ENCODE results near the gene GLOD4.
A peak's percentile ranks its signal among the peaks of the same experiment; 100 is the strongest.
"Not testable (repeated sequence)": the region's sequence is repeated elsewhere in the genome, so short reads cannot be mapped to it uniquely, and the experiment has no call there.

The GLOD4 gene, protein sequence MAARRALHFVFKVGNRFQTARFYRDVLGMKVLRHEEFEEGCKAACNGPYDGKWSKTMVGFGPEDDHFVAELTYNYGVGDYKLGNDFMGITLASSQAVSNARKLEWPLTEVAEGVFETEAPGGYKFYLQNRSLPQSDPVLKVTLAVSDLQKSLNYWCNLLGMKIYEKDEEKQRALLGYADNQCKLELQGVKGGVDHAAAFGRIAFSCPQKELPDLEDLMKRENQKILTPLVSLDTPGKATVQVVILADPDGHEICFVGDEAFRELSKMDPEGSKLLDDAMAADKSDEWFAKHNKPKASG

DNA sequence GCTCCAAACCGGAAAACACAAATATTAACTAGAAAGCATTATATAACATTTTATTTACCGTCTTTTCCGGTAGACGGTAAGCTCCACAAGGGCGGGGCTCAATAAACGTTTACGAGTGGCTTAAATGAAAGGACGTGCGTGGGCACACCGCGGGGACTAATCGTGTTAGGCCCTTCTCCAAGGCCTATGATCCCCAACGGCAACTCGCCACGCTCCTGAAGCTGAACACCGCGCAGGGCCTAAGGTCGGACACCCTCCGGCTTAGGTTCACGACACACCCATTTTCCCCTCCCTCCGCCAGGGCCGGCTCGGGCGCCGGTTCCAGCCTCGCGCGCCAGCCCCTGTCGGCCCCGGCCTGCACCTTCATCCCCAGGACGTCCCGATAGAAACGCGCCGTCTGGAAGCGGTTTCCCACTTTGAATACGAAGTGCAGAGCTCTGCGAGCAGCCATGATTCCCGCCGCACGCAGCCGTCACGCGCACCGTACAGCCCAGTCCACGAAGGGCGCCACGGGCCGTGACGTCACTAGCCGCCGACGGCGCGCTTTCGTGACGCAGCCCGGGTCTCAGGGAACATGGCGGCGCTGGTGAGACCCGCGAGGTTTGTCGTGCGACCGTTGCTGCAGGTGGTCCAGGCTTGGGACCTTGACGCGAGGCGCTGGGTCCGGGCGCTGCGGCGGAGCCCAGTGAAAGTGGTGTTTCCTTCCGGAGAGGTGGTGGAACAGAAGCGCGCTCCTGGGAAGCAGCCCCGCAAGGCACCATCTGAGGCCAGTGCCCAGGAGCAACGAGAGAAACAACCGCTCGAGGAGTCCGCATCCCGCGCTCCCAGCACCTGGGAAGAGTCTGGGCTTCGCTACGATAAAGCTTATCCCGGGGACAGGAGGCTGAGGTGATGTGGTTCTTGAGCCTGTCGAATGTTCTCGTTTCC, at the start of gene GLOD4, which contains the start of gene MRM3:
Gene GLOD4, minus strand, starts transcription at position 476 of the 927 bp plus-strand sequence. Its CDS starts 25 bp downstream, at position 451.
Gene MRM3, plus strand, starts transcription at position 549 of the 927 bp plus-strand sequence. Its CDS starts 26 bp downstream, at position 575.
- DNase-seq (ENCODE audit: low read depth), result peak; percentile 23

DNA sequence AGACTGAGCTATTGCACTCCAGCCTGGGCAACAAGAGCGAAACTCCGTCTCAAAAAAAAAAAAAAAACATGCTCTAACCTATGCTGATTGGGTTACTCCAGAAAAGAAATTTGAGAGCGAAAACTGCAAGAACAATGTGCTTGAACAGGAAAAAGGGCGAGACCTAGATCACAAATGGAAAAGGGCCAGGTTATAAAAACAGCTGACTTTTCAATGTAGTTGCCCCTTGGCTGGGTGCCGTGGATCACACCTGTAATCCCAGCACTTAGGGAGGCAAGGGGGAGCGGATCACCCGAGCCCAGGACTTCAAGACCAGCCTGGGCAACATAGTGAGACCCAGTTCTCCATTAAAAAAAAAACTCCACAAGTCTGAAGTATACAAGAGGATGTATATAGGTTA, 48.9 kb upstream of the GLOD4 start:
- DNase-seq (ENCODE audit: low read depth), result no peak

DNA sequence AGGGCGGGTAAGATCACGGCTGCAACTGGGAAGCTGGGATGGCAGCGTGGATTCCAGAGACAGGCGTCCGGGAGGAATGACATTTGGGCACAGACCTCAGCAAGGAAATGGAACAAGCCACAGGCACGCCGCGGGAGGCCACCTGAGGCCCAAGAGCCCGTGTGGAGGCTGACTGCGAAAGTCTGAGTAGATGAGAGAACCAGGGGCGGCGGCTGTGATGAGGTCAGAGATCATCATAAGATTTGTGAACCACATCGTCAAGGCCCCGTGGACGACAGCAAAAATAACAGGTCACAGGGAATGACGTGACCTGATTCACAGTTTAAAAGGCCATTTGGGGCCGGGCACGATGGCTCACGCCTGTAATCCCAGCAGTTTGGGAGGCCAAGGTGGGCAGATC, 48.3 kb upstream of the GLOD4 start:
- DNase-seq (ENCODE audit: low read depth), result no peak

DNA sequence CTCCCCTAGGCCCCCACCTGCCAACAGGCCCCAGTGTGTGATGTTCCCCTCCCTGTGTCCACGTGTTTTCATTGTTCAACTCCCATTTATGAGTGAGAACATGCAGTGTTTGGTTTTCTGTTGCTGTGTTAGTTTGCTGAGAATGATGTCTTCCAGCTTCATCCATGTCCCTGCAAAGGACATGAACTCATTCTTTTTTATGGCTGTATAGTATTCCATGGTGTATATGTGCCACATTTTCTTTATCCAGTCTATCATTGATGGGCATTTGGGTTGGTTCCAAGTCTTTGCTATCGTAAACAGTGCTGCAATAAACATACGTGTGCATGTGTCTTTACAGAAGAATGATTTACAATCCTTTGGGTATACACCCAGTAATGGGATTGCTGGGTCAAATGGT, 47.5 kb upstream of the GLOD4 start:
- DNase-seq (ENCODE audit: low read depth), result not testable (repeated sequence)

DNA sequence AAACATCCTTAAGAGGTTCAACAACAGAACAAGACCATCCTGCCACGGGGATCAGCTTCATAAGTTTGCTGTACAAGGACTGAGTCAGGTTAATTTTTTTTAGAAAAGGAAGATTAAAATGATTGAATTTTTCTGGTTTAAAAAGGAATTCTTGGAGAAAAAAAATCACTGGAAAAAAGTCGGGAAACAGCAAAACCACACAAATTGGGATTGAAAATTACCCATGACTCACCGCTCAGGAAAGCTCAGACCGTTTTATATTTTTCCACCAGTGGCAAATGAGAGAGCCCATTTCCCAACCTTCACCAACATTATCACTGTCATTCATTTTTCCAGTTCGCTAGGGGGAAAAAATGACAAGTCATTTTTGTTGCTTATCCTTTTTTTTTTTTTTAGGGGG, 46.7 kb upstream of the GLOD4 start:
- DNase-seq (ENCODE audit: low read depth), result no peak

DNA sequence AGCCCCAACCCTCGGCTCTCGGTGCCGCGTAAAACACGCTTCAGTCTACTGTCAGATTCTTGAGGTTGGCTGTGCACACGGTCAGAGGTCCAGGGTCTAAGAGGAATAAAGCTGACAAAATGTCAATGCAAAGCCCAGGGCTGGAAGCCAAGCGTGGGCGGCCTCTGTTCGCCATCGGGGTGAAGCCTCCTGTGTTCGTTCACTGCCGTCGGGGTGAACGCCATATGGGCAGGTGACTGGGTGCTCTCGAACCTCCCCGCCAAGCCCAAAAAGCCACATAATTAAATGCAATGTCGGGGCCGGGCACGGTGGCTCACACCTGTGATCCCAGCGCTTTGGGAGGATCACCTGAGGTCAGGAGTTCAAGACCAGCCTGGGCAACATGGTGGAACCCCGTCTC, 44.7 kb upstream of the GLOD4 start:
- no peak for DNase-seq (ENCODE audit: low read depth)

DNA sequence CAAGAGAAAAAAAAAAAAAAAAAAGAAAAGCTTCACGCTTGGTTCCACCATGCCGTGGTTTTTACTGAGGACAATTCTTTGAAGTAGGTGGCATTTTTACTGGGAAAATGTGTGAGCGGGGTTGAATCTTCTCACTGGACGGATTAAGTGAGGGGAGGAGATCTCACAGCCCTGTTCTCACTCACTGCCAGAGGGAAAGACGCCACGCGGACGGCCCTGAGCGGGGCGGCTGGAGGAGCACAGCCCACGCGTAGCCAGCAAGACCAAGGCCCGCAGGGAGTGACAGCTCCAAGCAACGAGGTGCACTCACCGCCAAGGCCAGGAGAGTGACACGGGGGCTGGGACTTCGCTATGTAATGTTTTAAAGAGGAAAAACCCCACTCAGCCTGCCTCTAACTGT, 43.1 kb upstream of the GLOD4 start:
- DNase-seq (ENCODE audit: low read depth), result no peak

DNA sequence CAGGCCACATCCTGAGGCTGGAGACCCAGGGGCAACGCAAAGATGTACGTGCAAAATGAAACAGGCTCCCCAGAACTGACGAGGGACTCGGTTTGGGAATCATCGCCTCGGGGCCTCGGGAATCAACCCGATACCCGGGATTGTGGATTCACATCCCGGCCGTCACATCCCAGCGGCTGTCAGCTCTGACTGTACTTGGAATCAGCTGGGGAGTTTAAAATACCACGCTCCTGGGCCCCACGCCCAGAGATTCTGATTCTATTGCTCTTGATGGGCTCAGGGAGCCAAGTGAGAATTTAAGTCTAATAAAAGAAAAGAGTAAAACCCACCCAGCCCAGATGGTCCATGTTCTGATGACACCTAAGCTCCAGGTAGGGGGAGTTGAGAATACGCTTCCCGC, 42.3 kb upstream of the GLOD4 start:
- no peak for DNase-seq (ENCODE audit: low read depth)

DNA sequence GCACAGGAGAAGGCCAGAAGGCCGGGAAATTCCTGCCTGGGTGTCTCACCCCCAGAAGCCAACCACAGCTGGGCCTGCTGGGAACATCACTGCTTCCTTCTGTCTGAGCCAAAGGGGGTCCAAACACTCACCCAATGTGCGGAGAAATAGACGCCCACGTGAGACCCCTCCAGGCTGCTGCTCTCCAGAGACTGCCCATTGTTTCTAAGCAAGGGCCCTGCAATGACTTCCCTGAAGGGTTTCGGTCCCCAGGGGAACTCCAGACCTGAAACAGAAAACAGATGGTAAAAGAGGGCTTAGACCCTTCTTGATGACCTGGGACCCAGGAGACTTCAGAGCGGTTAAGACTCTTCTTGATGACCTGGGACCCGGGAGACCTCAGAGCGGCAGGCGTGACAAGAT, 41.4 kb upstream of the GLOD4 start:
- no peak for DNase-seq (ENCODE audit: low read depth)

DNA sequence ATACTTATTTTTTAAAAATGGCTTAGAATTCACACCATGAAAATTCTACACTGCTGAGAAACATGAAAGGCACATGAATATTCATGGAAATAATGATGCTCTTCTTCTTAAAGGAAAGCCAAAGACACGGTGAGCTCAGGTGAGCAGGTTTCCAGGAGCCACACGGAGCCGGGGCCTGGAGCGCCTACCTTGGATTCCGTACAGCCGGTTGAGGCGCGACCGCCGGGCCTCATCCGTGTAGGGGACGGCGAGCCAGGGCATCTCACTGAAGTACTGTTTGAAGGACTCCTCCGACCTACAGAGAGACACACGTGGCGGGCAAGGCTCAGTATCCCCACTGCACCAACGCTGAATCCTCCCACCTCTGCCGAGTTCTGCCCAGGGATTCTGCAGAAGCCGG, 37.2 kb upstream of the GLOD4 start:
- no peak for DNase-seq (ENCODE audit: low read depth)

DNA sequence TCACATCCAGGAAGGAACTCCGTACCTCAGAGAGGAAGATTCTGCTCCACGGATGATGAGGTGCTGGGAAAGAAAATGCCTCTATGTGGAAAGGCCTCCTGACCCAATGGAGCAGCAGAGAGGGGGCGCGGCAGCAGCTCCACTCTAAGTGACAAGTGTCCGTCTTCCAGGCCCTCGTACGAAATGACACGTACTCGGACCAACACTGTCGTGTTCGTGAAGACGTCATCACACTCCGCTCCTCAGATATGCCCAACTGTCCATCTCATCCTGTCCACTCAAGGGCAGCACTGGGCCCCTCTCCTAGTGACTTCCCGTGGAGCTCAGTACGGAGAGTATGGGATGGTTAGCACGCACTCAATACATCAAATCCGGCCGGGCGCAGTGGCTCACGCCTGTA, 32.3 kb upstream of the GLOD4 start:
- DNase-seq (ENCODE audit: low read depth), result no peak

DNA sequence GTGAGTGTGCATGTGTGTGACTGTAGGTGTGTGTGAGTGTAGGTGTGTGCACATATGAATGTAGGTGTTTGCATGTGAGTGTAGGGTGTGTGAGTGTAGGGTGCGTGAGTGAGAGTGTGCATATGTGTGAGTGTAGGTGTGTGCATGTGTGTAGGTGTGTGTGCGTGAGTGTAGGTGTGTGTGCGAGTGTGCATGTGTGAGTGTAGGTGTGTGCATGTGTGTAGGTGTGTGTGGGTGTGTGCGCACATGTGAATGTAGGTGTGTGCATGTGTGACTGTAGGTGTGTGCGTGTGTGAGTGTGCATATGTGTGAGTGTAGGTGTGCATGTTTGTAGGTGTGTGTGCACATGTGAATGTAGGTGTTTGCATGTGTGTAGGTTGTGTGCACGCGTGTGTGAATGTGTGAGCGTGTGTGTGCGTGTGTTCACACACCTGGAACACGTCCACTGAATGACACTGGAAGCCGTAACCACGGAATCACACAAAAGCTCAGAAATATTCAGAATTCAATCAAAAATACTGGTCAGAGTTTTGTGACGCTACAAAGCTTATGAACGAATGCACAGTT, 30.6 kb upstream of the GLOD4 start:
- DNase-seq (ENCODE audit: low read depth), result no peak

DNA sequence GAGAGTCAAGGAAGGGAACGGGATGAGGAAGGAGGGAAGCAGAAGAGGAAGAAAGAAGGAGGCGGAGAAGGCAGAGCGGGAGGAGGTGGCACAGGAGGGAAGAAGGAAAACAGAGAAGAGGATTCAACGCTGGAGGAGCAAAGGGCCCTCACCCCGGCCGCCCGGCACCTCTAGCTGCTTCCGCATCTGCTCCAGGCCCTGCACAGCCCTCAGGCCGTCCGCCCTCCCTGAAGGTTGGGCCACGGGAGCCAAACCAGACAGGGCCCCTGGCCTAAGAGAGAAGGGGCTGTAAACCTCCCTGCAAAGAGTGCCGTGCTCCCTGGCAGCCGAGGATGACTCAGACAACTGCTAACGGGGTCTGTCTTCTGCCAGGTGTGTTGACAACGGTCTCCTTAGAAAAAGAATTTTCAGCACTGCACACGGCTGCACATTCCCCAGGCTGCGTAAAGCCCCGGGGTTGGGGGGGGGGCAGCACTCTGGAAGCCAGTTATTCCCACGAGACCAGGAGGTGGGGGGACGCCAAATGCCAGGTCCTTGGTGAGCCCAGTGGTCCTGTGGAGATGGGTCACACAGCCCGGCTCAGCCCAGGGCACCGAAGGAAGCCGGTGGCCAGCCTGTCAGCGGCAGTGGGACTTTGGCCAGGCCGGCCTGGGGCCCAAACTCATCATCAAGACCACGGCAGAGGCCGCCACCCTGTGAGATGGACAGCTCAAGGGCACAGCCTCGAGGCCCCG, 29.1 kb upstream of the GLOD4 start:
- no peak for DNase-seq (ENCODE audit: low read depth)

DNA sequence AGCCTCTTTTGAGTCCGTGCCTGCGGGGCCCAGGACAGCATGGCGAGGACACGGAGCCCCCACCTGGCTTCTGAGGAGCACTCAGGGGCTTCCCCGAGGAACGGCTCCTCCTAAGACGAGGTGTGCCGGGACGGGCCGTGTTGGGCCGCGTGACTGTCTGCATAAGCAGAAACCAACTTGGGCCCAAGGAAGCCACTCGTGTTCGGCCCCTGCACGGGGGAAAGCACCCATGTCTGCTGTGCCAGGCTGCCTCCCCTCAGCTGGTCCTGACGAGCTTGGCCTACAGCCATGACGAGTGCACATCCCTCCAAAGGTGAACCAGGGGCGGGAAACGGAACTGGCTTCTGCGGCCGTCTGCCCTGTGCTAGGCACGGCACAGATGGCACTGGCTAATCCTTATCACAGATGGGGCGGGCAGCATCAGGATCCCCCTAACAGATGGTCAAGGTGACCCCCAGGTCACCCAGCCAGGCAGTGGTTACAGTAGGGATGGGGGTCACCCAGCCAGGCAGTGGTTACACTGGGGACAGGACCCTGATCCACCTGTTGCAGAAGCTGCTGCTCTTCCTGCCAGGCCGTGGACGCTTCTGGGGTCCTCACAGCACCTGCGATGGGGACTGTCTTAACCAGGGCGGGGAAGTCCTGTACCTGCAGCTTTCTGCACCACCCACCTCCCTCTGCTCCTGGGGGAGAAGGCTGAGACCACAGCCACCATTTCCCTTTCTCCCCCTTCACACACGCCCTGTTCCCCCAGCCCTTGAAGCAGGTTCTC, 25.6 kb upstream of the GLOD4 start:
- DNase-seq (ENCODE audit: low read depth), result no peak

DNA sequence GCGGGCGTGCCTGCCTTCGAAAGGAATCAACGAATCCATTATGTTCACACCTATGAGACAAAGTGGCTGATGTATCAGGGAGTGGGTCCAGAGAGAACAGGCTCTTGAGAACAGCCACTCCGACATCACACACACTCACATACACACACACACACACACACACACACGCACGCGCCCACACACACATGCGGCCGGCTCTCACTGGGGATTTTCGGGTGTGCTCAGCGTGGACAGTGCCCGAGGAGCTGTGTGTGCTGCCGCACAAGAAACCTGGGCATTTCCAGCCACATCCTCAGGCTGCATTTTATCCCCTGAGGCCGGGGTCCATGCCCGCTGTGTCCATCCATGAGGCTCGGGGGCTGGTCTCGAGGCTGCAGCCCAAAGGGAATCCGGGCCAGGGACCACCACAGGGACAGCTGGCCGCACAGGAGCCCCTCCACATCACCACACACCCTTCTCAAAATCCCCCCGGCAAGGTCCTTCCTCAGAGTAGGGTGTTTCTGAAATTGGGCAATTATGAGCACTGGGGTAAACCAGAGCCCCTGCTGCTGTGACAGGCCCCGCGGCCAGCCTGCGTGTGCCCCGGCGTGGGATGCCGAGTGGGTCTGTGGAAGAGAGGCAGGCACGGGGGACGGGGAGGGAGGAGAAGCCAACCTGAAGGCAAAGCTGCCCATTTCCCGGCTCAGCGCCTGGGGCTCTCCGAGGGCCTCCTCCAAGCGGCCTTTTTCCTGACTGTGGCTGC, 24.9 kb upstream of the GLOD4 start:
- DNase-seq (ENCODE audit: low read depth), result no peak

DNA sequence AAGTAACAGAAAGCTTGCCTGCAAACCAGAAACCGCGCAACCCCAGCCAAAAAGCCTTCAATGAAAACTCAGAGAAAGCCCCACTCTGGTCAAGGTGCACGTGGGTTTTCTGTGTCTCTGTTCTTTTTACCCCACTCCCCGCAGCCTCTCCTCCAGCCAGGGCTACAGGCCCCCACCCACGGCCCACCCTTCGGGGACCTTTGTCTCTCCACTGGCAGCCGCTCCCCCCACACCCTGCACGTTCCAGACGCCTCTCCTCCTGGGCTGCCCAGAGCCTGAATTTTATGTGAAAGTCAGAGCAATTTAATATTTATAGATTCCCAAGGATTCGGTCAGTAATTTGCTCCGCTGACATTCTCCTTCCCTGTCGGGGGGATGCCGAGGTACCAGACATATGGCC, 24.3 kb upstream of the GLOD4 start:
- no peak for DNase-seq (ENCODE audit: low read depth)

DNA sequence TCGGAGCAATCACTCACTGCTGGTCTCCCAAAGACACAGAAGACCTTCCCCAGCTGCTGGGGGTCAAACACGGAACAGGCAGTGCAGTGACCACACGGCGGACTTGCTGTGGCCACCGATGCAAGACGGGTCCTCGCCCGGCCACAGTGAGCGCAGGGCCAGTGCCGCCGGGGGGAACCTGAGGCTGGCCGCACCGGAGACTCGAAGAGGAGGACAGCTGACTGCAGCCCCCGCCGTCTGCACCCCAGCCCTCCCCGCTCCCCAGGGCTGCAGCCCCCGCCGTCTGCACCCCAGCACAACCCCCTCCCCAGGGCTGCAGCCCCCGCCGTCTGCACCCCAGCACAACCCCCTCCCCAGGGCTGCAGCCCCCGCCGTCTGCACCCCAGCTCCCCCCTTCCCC, 23.8 kb upstream of the GLOD4 start:
- not testable (repeated sequence) for DNase-seq (ENCODE audit: low read depth)

DNA sequence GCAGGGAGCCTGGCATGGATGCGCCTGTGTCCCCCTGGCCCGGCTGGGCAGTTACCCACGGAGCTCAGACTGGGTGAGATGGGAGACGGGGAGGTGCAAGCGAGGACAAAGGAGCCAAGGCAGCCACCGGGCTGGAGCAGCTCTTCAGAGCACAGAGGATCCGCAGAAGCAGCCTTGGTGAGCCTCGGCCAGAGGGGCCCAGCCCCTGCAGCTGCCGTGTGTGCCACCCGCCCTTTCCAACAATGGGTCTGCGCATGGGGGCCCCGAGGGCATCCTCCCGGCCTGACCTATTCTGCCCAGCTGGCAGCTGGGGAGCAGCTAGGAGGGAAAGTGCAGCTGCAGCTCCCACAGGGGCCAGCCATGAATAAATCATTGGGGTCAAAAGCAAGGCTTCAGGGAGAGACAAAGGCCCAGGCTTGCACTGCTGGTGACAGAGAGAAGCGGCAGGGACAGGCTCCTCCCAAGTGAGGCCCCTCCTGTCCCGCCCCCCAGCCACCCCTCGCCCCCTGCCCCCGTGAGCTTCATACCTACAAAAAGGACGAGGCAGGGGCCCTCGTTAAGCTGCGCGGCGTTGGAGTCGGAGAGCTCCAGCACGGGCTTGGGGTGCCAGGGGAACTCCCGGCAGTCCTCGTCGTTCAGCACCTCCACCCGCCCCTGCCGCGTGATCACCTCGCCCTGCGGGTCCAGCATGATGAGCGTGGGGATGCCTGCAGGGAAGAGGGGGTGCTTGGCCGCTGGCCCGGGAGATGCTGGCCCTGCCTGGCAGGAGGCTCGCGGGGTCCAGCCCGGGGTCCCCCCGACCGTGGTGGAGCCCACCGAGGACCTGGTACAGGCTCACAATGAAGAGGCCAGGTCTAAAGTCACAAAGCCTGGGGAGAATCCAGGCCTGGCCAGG, 22.7 kb upstream of the GLOD4 start:
- DNase-seq (ENCODE audit: low read depth), result no peak

Data from non-pigmented ciliary epithelial cell (primary cell).